HEK293 (cell line): Measurements from ENCODE around the gene MEX3C.

Experiments
- CTCF ChIP-seq: fragments of 450-650 bp; formaldehyde crosslinking; IDR thresholded peaks from 2 replicates; pipeline ENCODE4 v1.5.1; 2016; ENCODE audit warnings: missing biosample characterization, missing genetic modification characterization
- YY1 ChIP-seq: fragments of 450-650 bp; formaldehyde crosslinking; IDR thresholded peaks from 2 replicates; pipeline ENCODE4 v1.5.1; 2018; ENCODE audit warnings: missing biosample characterization, missing genetic modification characterization
- ZBTB21 ChIP-seq: fragments of 450-650 bp; formaldehyde crosslinking; IDR thresholded peaks from 2 replicates; pipeline ENCODE4 v1.5.1; 2017; ENCODE audit warnings: missing biosample characterization, missing genetic modification characterization
- ZNF211 ChIP-seq: fragments of 450-650 bp; formaldehyde crosslinking; IDR thresholded peaks from 2 replicates; pipeline ENCODE4 v1.5.1; 2016; ENCODE audit warnings: low read depth, missing biosample characterization, missing genetic modification characterization

- TF ChIP-seq YY1 (tag by site-specific recombination) (no peak), CTCF (tag by site-specific recombination) (no peak), ZNF211 (no peak), ZBTB21 (no peak)
These were observed 32.2 kb downstream of the MEX3C start for GRCh38 chr18:51165296-51165695.
